Parathyroid adenoma (tissue), 2 donors: ENCODE measurements around the gene CFHR1.
"Not testable (repeated sequence)": the region's sequence is repeated elsewhere in the genome, so short reads cannot be mapped to it uniquely, and the experiment has no call there.

Source experiments
- H2AFZ ChIP-seq: fragments of 300-600 bp; sonication (generic); one replicate; pipeline ENCODE4 v1.7.0; 2017; ENCODE audit warnings: antibody characterized with exemption, mild to moderate bottlenecking
- H3K27ac ChIP-seq: fragments of 300-600 bp; sonication (generic); one replicate; pipeline ENCODE4 v1.7.0; 2017
- H3K27me3 ChIP-seq: fragments of 300-600 bp; sonication (generic); one replicate; pipeline ENCODE4 v1.7.0; 2017; ENCODE audit warnings: low read length; ENCODE audit not compliant: control insufficient read depth, insufficient read depth
- H3K36me3 ChIP-seq: fragments of 300-600 bp; sonication (generic); one replicate; pipeline ENCODE4 v1.7.0; 2017; ENCODE audit warnings: low read length; ENCODE audit not compliant: control insufficient read depth, insufficient read depth
- H3K4me1 ChIP-seq: fragments of 300-600 bp; sonication (generic); one replicate; pipeline ENCODE4 v1.7.0; 2017; ENCODE audit warnings: control low read depth
- H3K4me2 ChIP-seq: fragments of 300-600 bp; sonication (generic); one replicate; pipeline ENCODE4 v1.7.0; 2017; ENCODE audit warnings: low read length
- H3K4me3 ChIP-seq: fragments of 300-600 bp; sonication (generic); one replicate; pipeline ENCODE4 v1.7.0; 2017; ENCODE audit warnings: low read depth, low read length
- H3K79me2 ChIP-seq: fragments of 300-600 bp; sonication (generic); one replicate; pipeline ENCODE4 v1.7.0; 2017; ENCODE audit warnings: control low read depth
- H3K9ac ChIP-seq: fragments of 300-600 bp; sonication (generic); one replicate; pipeline ENCODE4 v1.7.0; 2017; ENCODE audit warnings: mild to moderate bottlenecking
- H3K9me3 ChIP-seq: fragments of 300-600 bp; sonication (generic); one replicate; pipeline ENCODE4 v1.7.0; 2017; ENCODE audit warnings: low read length; ENCODE audit not compliant: control insufficient read depth
- TF ChIP-seq, protein P1 (sequence below): fragments of 300-600 bp; sonication (generic); IDR thresholded peaks from one replicate; pipeline ENCODE4 v1.7.0; 2017; ENCODE audit warnings: antibody characterized with exemption, mild to moderate bottlenecking
- donor health status: primary hyperparathyroidism.

Gene CFHR1

DNA sequence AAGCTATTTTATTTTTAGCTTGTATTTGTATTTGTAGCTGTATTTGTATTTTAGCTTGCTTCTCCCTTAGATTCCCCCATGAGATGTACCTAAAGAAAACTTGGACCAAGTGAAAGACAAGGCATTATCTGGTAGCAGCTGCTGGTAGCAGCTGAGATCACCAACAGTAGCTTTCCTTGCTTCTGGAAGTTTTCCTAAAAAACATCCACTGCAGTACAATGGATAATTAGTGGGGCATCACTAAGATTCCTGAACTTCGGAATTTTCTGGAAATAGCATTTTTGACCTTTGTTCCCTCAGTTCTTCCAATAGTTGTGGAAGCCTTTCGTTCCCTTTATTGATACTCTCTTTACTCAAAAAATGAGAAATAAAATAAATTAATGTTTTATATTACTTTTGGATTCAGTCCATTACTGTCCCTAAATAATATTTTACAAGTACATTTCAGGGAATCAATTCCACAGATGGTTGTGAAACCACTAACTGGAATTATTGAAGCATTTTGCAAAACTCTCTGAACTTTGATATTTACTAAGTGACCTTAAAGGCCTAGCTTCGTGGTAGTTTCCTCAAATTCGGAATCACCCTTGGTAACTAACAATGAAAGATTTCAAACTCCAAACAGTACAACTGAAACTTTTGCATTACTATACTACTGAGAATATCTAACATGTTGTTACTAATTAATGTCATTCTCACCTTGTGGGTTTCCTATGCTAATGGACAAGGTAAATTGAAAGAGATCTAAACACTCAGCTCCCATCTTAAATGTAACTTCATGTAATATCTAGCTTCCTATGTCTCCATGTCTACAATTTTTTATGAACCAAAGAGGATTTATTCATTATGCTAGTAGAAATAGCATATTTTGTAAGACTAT lies 30.3 kb downstream of the CFHR1 start:
- not testable (repeated sequence) for H3K36me3 ChIP-seq

DNA sequence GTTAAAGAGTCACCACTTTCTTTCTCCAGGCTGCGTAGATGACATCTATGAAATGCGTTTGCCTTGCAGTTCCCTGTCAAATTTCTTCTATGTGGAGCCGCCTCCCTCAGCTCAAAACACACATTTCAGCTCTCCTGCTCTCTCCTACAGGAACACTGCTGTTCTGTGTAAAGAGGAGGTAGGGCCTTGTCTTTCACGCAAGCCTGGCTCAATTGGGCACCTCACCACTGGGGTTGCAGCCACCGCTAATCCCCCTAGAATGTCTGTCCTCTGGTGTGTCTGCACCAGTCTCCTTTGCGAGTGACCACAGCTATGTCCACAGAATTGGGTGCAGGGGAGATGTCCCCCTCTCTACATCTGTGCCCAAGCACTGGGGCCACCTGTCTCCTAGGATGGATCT lies 36.5 kb downstream of the CFHR1 start:
- Histone ChIP-seq H3K79me2 (no peaks in the 10 kb centered on the region), H3K27ac (no peak overlapping the region), H3K4me2 (no peak overlapping the region), H3K4me1 (no peaks in the 10 kb centered on the region), H3K9ac (no peak overlapping the region), H3K27me3 (no peaks in the 10 kb centered on the region), H3K9me3 (no peaks in the 10 kb centered on the region), H3K4me3 (no peak overlapping the region), H2AFZ (no peak overlapping the region), H3K36me3 (no peaks in the 10 kb centered on the region)
- TF ChIP-seq, protein P1, sequence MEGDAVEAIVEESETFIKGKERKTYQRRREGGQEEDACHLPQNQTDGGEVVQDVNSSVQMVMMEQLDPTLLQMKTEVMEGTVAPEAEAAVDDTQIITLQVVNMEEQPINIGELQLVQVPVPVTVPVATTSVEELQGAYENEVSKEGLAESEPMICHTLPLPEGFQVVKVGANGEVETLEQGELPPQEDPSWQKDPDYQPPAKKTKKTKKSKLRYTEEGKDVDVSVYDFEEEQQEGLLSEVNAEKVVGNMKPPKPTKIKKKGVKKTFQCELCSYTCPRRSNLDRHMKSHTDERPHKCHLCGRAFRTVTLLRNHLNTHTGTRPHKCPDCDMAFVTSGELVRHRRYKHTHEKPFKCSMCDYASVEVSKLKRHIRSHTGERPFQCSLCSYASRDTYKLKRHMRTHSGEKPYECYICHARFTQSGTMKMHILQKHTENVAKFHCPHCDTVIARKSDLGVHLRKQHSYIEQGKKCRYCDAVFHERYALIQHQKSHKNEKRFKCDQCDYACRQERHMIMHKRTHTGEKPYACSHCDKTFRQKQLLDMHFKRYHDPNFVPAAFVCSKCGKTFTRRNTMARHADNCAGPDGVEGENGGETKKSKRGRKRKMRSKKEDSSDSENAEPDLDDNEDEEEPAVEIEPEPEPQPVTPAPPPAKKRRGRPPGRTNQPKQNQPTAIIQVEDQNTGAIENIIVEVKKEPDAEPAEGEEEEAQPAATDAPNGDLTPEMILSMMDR, result no peak

More for the DNA sequence above, 30.3 kb downstream of the CFHR1 start:
- not testable (repeated sequence) for H3K79me2 ChIP-seq, H2AFZ ChIP-seq, H3K9ac ChIP-seq, H3K4me1 ChIP-seq, H3K9me3 ChIP-seq, H3K27me3 ChIP-seq, H3K4me3 ChIP-seq, H3K27ac ChIP-seq, H3K4me2 ChIP-seq

DNA sequence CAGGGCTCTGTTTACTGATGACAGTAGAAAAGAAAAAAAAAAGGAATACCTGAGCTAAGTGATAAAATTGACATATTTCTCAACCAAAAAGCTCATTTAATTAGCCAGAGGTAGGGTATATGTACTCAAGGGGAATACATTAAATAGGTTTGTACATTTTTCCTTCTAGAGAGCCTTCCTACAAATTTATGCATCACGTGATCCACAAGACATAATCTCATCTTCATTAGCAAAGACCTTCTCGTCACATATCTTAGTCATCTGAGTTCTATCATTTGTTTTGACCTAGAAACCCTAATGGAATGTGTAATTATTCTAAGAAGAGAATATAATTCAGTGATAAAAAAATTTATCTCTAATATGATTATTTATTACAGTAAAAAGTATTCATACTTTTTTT lies 37.7 kb downstream of the CFHR1 start:
- no peaks in the 10 kb centered on the region for H3K9me3 ChIP-seq
- no peak overlapping the region for H3K4me3 ChIP-seq
- H3K4me2 ChIP-seq, result no peak overlapping the region
- H3K36me3 ChIP-seq, result no peaks in the 10 kb centered on the region
- H2AFZ ChIP-seq, result no peak overlapping the region
- no peak overlapping the region for H3K9ac ChIP-seq
- no peaks in the 10 kb centered on the region for H3K79me2 ChIP-seq
- TF ChIP-seq, protein P1, result no peak
- no peak overlapping the region for H3K27ac ChIP-seq
- H3K4me1 ChIP-seq, result no peaks in the 10 kb centered on the region
- no peaks in the 10 kb centered on the region for H3K27me3 ChIP-seq

DNA sequence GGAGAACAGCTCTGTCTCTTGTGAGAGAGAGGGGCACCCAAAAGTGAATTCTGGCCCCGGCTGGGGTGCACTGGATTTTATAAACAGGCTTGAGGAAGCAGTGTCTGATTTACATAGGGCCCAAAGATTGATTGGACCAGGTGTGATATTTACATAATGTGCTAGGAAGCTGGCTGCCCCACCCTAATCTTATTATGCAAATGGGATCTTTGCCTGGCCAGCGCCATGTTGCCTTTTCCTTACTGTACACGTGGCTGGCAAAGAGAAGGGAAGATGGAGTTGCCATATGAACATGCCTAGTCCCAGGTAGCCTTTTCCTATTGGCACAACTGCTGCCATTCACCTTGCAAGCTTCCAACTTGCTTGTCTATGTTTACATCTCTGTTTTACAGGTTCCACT lies 39.3 kb downstream of the CFHR1 start:
- H3K27me3 ChIP-seq, result no peaks in the 10 kb centered on the region
- TF ChIP-seq, protein P1, result no peak
- no peak overlapping the region for H3K4me3 ChIP-seq
- no peaks in the 10 kb centered on the region for H3K79me2 ChIP-seq
- no peaks in the 10 kb centered on the region for H3K9me3 ChIP-seq
- no peak overlapping the region for H3K27ac ChIP-seq
- no peak overlapping the region for H3K9ac ChIP-seq
- H3K36me3 ChIP-seq, result no peaks in the 10 kb centered on the region
- no peaks in the 10 kb centered on the region for H3K4me1 ChIP-seq
- no peak overlapping the region for H3K4me2 ChIP-seq
- no peak overlapping the region for H2AFZ ChIP-seq

DNA sequence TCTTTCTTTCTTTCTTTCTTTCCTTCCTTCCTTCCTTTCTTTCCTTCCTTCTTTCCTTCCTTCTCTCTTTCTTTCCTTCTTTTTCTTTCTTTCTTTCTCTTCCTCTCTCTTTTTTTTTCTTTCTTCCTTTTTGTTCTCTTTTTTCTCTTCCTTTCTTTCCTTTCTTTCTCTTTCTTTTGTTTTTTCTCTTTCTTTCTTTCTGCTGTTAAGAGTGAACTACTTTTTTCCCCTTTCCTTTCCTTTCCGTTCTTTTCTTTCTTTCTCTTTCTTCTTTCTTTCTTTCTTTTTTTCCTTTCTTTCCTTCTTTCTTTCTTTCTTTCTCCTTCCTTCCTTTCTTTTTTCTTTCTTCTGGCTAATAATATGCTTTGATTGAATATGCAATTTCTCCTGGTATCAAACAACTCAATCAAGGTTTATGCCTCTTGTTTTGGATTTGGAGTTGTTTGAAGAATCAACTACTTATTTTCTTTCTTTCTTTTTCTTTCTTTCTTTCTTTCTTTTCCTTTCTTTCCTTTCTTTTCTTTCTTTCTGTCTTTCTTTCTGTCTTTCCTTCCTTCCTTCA lies 40.9 kb downstream of the CFHR1 start:
- Histone ChIP-seq H3K27ac (no peak overlapping the region), H3K27me3 (no peaks in the 10 kb centered on the region), H3K4me2 (no peak overlapping the region), H3K36me3 (no peaks in the 10 kb centered on the region), H3K79me2 (no peaks in the 10 kb centered on the region), H3K9ac (no peak overlapping the region), H2AFZ (no peak overlapping the region), H3K4me3 (no peak overlapping the region), H3K4me1 (no peaks in the 10 kb centered on the region), H3K9me3 (no peaks in the 10 kb centered on the region)
- TF ChIP-seq, protein P1, result no peak
